ENCODE results near the gene ZC3H13.

GRCh38 chr13:46100191-46100815, 47.8 kb upstream of the ZC3H13 start:
- TF ChIP-seq, protein P1, sequence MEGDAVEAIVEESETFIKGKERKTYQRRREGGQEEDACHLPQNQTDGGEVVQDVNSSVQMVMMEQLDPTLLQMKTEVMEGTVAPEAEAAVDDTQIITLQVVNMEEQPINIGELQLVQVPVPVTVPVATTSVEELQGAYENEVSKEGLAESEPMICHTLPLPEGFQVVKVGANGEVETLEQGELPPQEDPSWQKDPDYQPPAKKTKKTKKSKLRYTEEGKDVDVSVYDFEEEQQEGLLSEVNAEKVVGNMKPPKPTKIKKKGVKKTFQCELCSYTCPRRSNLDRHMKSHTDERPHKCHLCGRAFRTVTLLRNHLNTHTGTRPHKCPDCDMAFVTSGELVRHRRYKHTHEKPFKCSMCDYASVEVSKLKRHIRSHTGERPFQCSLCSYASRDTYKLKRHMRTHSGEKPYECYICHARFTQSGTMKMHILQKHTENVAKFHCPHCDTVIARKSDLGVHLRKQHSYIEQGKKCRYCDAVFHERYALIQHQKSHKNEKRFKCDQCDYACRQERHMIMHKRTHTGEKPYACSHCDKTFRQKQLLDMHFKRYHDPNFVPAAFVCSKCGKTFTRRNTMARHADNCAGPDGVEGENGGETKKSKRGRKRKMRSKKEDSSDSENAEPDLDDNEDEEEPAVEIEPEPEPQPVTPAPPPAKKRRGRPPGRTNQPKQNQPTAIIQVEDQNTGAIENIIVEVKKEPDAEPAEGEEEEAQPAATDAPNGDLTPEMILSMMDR (conservative IDR thresholded peaks at IDR 0.05; ENCODE audit: low read length): no peak
- TF ChIP-seq EZH2phosphoT487 (IDR thresholded peaks at IDR 0.05; ENCODE audit: borderline replicate concordance, low read depth, low read length): no peak

Data from OCI-LY7 (cell line).